GOT3 (cell line): ENCODE measurements around the gene MAP1A.

Source experiments
- DNase-seq: peaks from one replicate; lab custom pipeline; 2025; ENCODE audit warnings: mixed read lengths; lab: John Stamatoyannopoulos, UW

Gene MAP1A

GRCh38 chr15:43511012-43511885 lies 6.2 kb upstream of the MAP1A start:
- DNase-seq = no peak

DNA sequence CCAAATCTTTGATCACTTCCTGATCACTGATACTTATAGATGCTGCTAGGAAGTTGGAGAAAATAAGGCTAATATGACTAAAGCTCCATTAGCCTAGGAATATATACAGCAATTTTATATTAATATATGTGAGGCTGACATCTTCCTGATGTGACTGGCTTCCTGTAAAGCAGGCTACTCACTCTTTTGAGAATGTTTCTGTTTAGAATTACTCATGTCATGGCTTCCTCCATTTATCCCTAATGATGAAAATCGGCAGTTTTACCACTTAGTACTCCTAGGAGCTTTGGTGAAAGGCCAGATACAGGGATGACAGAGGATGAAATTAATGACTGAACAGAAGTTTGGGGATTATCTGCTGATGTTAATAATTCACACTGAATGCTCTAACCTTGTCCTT lies 3.9 kb upstream of the MAP1A start:
- no peak for DNase-seq

- DNase-seq = no peak
These were observed 3.0 kb upstream of the MAP1A start for GRCh38 chr15:43514241-43515057.

GRCh38 chr15:43515741-43516140 lies 1.7 kb upstream of the MAP1A start:
- no peak for DNase-seq

DNA sequence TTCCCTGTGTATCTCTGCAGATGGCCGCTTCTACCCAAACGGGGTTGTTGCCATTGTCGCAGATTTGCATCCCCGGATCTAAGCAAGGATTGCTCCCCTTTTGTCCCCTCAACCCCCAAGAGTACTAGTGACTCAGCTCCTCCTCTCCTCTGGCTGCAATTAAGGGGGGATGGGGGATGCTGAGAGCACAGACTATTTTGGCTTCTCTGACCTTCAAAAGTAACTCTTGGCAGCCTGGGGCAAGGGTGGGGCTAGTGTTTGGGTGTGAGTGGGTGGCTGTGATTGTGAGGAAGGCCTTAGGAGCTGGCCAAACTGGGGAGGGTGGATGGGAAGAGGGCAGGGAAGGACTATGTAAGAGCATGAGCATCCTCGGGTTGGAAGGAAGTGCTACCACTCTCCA lies 1.2 kb upstream of the MAP1A start:
- DNase-seq = no peak

GRCh38 chr15:43516801-43517353 lies 531 bp upstream of the MAP1A start:
- DNase-seq = no peak

DNA sequence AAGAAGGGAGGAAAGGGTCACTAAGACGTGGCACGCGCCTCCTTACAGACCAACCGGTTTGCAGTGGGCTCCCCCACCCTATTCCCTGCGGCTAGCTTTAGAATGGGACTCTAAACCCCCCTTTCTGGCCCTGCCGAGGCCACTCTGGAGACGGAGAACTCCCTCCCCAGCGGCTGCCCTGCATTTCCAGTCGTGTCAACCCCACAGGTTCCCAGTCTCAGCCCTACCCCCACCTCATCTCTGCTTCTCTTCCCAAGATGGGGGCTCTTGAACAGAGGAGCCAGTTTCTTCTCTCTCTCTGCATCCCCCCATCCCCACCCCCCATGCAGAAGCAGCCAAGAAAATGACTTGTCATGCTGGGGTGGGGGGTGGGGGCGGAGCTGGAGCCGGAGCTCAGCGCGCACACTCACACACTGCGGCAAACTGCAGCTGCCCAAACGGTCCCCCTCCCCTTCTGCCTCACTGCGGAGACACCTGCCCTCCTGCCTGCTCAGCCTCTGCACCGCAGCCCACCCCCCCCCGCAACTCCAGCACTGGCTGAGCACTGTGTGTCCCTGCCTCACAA lies 871 bp downstream of the MAP1A start:
- DNase-seq = no peak

DNA sequence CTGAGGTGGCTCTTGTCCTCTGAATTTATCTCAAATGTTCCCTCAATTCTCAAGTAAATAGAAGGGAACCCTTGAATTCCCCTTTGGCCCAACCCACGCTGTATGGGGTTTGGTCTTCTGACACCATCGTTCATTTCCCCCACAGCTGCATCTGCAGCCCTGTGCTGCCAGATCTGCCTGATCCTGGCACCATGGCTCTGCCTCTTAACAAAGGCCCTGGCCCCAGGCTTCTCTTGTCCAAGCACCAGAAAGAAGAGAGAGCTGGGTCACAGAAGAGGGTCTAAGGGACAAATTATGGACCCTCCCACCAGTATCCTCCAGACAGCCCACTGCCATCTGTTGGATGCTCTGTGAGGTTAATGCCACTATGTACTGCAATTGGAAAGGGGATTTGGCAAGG lies 1.8 kb downstream of the MAP1A start:
- no peak for DNase-seq

DNA sequence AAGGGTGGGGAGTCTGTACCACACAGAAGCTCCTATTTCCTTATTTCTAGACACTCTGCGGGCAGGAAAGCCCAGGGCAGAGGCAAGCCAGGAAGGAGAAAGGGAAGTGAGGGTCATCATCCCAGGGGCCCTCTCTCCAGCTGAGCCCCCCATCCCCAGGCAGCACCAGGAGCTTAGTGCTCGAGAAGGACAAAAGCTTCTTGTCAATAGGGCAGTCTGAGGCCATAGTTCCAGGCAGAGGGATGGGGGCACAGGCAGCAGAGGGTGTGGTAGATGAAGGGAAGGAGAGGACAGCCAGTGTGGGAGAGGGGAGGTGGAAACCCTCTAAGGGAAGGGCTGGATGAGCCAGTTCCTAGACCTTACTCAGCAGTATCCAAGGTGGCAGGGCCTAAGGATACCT lies 2.7 kb downstream of the MAP1A start:
- no peak for DNase-seq

- DNase-seq = no peak
These were observed 4.0 kb downstream of the MAP1A start for GRCh38 chr15:43521419-43521818.

DNA sequence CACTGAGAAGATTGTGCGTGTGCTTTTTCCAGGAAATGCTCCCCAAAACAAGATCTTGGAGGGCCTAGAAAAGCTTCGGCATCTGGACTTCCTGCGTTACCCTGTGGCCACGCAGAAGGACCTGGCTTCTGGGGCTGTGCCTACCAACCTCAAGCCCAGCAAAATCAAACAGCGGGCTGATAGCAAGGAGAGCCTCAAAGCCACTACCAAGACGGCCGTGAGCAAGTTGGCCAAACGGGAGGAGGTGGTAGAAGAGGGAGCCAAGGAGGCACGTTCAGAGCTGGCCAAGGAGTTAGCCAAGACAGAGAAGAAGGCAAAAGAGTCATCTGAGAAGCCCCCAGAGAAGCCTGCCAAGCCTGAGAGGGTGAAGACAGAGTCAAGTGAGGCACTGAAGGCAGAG lies 4.8 kb downstream of the MAP1A start:
- DNase-seq = no peak

- DNase-seq = no peak
These were observed 6.2 kb downstream of the MAP1A start for GRCh38 chr15:43523646-43524045.

DNA sequence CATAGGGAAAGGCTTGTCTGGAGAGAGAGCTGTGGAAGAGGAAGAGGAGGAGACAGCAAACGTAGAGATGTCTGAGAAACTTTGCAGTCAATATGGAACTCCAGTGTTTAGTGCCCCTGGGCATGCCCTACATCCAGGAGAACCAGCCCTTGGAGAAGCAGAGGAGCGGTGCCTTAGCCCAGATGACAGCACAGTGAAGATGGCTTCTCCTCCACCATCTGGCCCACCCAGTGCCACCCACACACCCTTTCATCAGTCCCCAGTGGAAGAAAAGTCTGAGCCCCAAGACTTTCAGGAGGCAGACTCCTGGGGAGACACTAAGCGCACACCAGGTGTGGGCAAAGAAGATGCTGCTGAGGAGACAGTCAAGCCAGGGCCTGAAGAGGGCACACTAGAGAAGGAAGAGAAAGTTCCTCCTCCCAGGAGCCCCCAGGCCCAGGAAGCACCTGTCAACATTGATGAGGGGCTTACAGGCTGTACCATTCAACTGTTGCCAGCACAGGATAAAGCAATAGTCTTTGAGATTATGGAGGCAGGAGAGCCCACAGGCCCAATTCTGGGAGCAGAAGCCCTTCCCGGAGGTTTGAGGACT lies 6.9 kb downstream of the MAP1A start:
- DNase-seq = no peak

DNA sequence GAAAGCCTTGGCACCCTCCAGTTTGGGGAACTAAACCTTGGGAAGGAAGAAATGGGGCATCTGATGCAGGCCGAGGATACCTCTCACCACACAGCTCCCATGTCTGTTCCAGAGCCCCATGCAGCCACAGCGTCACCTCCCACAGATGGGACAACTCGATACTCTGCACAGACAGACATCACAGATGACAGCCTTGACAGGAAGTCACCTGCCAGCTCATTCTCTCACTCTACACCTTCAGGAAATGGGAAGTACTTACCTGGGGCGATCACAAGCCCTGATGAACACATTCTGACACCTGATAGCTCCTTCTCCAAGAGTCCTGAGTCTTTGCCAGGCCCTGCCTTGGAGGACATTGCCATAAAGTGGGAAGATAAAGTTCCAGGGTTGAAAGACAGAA lies 7.7 kb downstream of the MAP1A start:
- DNase-seq = no peak

DNA sequence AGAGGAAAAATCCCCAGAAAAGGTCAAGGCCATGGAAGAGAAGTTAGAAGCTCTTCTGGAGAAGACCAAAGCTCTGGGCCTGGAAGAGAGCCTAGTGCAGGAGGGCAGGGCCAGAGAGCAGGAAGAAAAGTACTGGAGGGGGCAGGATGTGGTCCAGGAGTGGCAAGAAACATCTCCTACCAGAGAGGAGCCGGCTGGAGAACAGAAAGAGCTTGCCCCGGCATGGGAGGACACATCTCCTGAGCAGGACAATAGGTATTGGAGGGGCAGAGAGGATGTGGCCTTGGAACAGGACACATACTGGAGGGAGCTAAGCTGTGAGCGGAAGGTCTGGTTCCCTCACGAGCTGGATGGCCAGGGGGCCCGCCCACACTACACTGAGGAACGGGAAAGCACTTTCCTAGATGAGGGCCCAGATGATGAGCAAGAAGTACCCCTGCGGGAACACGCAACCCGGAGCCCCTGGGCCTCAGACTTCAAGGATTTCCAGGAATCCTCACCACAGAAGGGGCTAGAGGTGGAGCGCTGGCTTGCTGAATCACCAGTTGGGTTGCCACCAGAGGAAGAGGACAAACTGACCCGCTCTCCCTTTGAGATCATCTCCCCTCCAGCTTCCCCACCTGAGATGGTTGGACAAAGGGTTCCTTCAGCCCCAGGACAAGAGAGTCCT lies 9.0 kb downstream of the MAP1A start:
- no peak for DNase-seq

- no peak for DNase-seq
These were observed 9.8 kb downstream of the MAP1A start for GRCh38 chr15:43527016-43527801.

- no peak for DNase-seq
These were observed 10.6 kb downstream of the MAP1A start for GRCh38 chr15:43527802-43528541.

DNA sequence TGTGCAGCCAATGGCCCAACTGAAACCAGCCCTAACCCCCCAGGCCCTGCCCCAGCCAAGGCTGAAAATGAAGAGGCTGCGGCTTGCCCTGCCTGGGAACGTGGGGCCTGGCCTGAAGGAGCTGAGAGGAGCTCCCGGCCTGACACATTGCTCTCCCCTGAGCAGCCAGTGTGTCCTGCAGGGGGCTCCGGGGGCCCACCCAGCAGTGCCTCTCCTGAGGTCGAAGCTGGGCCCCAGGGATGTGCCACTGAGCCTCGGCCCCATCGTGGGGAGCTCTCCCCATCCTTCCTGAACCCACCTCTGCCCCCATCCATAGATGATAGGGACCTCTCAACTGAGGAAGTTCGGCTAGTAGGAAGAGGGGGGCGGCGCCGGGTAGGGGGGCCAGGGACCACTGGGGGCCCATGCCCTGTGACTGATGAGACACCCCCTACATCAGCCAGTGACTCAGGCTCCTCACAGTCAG lies 11.2 kb downstream of the MAP1A start:
- DNase-seq = no peak

DNA sequence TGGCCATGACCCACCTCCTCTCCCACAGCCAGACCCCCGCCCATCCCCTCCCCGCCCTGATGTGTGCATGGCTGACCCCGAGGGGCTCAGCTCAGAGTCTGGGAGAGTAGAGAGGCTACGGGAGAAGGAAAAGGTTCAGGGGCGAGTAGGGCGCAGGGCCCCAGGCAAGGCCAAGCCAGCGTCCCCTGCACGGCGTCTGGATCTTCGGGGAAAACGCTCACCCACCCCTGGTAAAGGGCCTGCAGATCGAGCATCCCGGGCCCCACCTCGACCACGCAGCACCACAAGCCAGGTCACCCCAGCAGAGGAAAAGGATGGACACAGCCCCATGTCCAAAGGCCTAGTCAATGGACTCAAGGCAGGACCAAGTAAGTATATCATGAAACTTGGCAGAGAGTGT lies 11.7 kb downstream of the MAP1A start:
- no peak for DNase-seq
